ENCODE data around the gene ADCK1. TPM values are rescaled to one million over a fixed set of nuclear protein-coding genes. Genes with fewer than 3 reads are reported as not detected.

Gene ADCK1
- total RNA-seq: 7.8 and 9.4 TPM in 2 replicates
- long read RNA-seq, transcript ADCK1-201 (11 exons, 2,234 nt): major isoform, 18 of 30 reads
- long read RNA-seq, partial matches to known transcripts: 2 of 30 reads
- long read RNA-seq, other reads (novel, unspliced or antisense): 8 of 30 reads

- peaks cover 3% of the 10 kb centered on the region for H3K27me3 Mint-ChIP-seq (ENCODE audit: unreplicated experiment)
These were observed at the start of gene ADCK1 for GRCh38 chr14:77799863-77800730. ADCK1 (plus strand) TSS chr14:77800109; CDS start chr14:77818979, 18,870 bp downstream.

GRCh38 chr14:77752266-77752665, 47.6 kb upstream of the ADCK1 start:
- peaks cover 38% of the 10 kb centered on the region for H3K36me3 Mint-ChIP-seq (ENCODE audit: unreplicated experiment)
- no peak for DNase-seq (ENCODE audit: extremely low spot score, unreplicated experiment)
- H3K27ac Mint-ChIP-seq (ENCODE audit: unreplicated experiment): no peak overlapping the region
- TF ChIP-seq CTCF (IDR thresholded peaks at IDR 0.05): no peak
- H3K9me3 Mint-ChIP-seq (ENCODE audit: unreplicated experiment): no peaks in the 10 kb centered on the region
- H3K4me3 Mint-ChIP-seq (ENCODE audit: unreplicated experiment): no peak overlapping the region
- H3K4me1 Mint-ChIP-seq (ENCODE audit: unreplicated experiment): no peaks in the 10 kb centered on the region
- H3K27me3 Mint-ChIP-seq (ENCODE audit: unreplicated experiment): no peaks in the 10 kb centered on the region

More at GRCh38 chr14:77799863-77800730, at the start of gene ADCK1:
- Mint-ChIP-seq H3K4me1 (ENCODE audit: unreplicated experiment) (peaks cover 10% of the 10 kb centered on the region), H3K9me3 (ENCODE audit: unreplicated experiment) (no peaks in the 10 kb centered on the region), H3K4me3 (ENCODE audit: unreplicated experiment) (peak within 1 kb of the TSS; percentile 80), H3K36me3 (ENCODE audit: unreplicated experiment) (no peaks in the 10 kb centered on the region), H3K27ac (ENCODE audit: unreplicated experiment) (peak within 1 kb of the TSS; percentile 83)
- peak; percentile 93 for DNase-seq (ENCODE audit: extremely low spot score, unreplicated experiment)
- TF ChIP-seq CTCF (IDR thresholded peaks at IDR 0.05): peak; percentile 49

GRCh38 chr14:77752799-77753516, 47.0 kb upstream of the ADCK1 start:
- DNase-seq (ENCODE audit: extremely low spot score, unreplicated experiment): no peak
- Mint-ChIP-seq H3K9me3 (ENCODE audit: unreplicated experiment) (no peaks in the 10 kb centered on the region), H3K4me1 (ENCODE audit: unreplicated experiment) (peaks cover 4% of the 10 kb centered on the region), H3K27me3 (ENCODE audit: unreplicated experiment) (no peaks in the 10 kb centered on the region), H3K4me3 (ENCODE audit: unreplicated experiment) (no peak overlapping the region), H3K27ac (ENCODE audit: unreplicated experiment) (no peak overlapping the region), H3K36me3 (ENCODE audit: unreplicated experiment) (peaks cover 36% of the 10 kb centered on the region)
- TF ChIP-seq CTCF (IDR thresholded peaks at IDR 0.05): no peak

- no peaks in the 10 kb centered on the region for H3K27me3 Mint-ChIP-seq (ENCODE audit: unreplicated experiment)
- peak within 1 kb of the TSS; percentile 98 for H3K4me3 Mint-ChIP-seq (ENCODE audit: unreplicated experiment)
- peaks cover 4% of the 10 kb centered on the region for H3K36me3 Mint-ChIP-seq (ENCODE audit: unreplicated experiment)
- H3K9me3 Mint-ChIP-seq (ENCODE audit: unreplicated experiment): no peaks in the 10 kb centered on the region
- H3K4me1 Mint-ChIP-seq (ENCODE audit: unreplicated experiment): peaks cover 36% of the 10 kb centered on the region
- H3K27ac Mint-ChIP-seq (ENCODE audit: unreplicated experiment): peak within 1 kb of the TSS; percentile 99
- DNase-seq (ENCODE audit: extremely low spot score, unreplicated experiment): peak; percentile 97
- peak; percentile 15 for TF ChIP-seq CTCF (IDR thresholded peaks at IDR 0.05)
These were observed 39.3 kb upstream of the ADCK1 start, which contains the start of gene SNW1 for GRCh38 chr14:77760381-77761204. SNW1 (minus strand) TSS chr14:77761156; CDS start chr14:77761127, 29 bp downstream.

Data from osteocyte (in vitro differentiated cells).